Stimulated activated naive B cell treated with anti-CD40 and anti-IgM and Interleukin-4, amounts not matched to agents 10 μg/mL and 1 μg/mL and 100 μg/mL, for 72 hours (primary cell): ENCODE data around the gene ADAT3.

Source experiments
- ATAC-seq, 2 donors: fragments of 150-1000 bp; cut with Tn5 transposase; replicated peaks; 2 replicates each; pipeline ENCODE4 v1.10.0; 2021; ENCODE audit warnings: moderate library complexity in 1 of 2
- DNase-seq: peaks from one replicate; pipeline ENCODE4 v3.0.0; 2021
- H3K27ac Mint-ChIP-seq: one replicate; pipeline ENCODE4 v1.8.0; 2022; ENCODE audit warnings: mild to moderate bottlenecking, mixed read lengths
- H3K27me3 Mint-ChIP-seq, 2 donors: one replicate each; pipeline ENCODE4 v1.8.0; 2022; ENCODE audit warnings: mixed read lengths in 2 of 2
- H3K36me3 Mint-ChIP-seq, 2 donors: one replicate each; pipeline ENCODE4 v1.8.0; 2022; ENCODE audit warnings: mixed read lengths in 2 of 2, mild to moderate bottlenecking in 1 of 2
- H3K4me1 Mint-ChIP-seq, 2 donors: one replicate each; pipeline ENCODE4 v1.8.0; 2022; ENCODE audit warnings: mixed read lengths in 2 of 2, mild to moderate bottlenecking in 1 of 2
- H3K4me3 Mint-ChIP-seq, 2 donors: one replicate each; pipeline ENCODE4 v1.8.0; 2022; ENCODE audit warnings: mild to moderate bottlenecking in 2 of 2, mixed read lengths in 2 of 2, moderate library complexity in 1 of 2
- H3K9me3 Mint-ChIP-seq, 2 donors: one replicate each; pipeline ENCODE4 v1.8.0; 2022; ENCODE audit warnings: mixed read lengths in 2 of 2, mild to moderate bottlenecking in 1 of 2

The ADAT3 gene

DNA sequence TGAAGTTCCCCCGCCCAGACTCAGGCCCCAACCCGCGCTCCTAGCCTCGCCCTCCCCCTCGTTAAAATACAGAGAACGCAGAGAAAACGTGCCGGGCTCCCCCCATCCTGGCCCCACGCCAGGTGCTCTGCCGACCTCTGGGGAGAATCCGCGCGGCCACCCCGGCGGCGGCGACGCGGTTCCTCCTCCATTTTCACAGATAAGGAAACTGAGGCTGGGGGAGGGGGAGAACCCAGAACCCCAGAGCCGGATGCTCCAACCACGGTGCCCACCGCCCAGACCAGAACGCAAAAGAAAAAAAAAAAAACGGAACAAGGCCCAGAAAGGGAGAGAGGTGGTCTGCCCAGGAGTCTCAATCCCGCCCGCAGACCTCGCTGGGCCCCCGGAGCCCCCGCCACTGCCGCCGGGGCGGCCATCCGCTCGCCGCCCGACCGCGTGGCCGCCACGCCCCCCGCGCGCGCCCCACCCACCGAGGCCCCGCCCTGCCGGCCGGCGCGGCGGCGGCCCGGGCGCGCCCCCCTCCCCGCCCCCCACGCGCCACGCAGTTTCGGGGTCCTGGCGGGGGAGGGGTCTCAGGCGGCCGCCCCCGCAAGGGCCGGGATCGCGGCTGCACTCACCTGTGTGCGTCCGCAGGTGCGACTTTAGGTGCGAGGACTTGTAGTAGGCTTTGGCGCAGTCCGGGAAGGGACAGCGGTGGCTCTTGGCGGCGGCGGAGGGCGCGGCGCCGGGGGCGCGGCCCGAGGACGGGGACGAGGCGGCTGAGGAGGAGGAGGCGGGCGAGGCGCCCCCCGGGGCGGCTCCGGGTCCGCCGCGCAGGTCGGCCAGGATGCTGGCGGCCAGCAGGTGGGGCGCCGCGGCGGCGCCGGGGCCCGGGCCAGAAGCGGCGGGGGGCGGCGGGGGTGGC, 42.5 kb upstream of the ADAT3 start:
- DNase-seq (no peak), ATAC-seq (peak; percentile 1 to 3)
- Mint-ChIP-seq H3K27ac (peak overlapping the region; percentile 98), H3K9me3 (no peaks in the 10 kb centered on the region), H3K36me3 (peaks cover 8 to 9% of the 10 kb centered on the region in 2 donors), H3K4me3 (peak overlapping the region; percentile 97 to 99), H3K4me1 (peaks cover 33 to 67% of the 10 kb centered on the region in 2 donors), H3K27me3 (no peaks in the 10 kb centered on the region)

DNA sequence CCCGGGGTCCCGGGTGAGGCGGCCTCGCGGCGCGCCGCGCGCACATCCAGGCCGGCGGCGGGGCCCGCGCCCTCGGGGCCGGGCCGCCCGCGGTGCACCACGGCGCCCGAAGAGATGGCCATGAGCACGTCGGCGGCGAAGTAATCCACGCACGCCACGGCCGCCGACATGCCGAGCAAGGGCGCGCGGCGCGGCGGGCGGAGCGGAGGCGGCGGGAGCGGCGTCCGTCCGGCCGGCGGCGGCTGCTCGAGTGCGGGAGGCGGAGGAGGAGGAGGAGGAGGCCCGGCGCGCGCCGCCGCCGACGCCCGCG, 41.9 kb upstream of the ADAT3 start, which contains the start of gene KLF16:
Gene KLF16, minus strand, starts transcription at position 252 of the 310 bp plus-strand sequence. Its CDS starts 82 bp downstream, at position 170.
- ATAC-seq, result peak; percentile 3 to 5
- Mint-ChIP-seq H3K4me3 (peak within 1 kb of the TSS; percentile 97 to 99), H3K36me3 (peaks cover 8 to 11% of the 10 kb centered on the region in 2 donors)

DNA sequence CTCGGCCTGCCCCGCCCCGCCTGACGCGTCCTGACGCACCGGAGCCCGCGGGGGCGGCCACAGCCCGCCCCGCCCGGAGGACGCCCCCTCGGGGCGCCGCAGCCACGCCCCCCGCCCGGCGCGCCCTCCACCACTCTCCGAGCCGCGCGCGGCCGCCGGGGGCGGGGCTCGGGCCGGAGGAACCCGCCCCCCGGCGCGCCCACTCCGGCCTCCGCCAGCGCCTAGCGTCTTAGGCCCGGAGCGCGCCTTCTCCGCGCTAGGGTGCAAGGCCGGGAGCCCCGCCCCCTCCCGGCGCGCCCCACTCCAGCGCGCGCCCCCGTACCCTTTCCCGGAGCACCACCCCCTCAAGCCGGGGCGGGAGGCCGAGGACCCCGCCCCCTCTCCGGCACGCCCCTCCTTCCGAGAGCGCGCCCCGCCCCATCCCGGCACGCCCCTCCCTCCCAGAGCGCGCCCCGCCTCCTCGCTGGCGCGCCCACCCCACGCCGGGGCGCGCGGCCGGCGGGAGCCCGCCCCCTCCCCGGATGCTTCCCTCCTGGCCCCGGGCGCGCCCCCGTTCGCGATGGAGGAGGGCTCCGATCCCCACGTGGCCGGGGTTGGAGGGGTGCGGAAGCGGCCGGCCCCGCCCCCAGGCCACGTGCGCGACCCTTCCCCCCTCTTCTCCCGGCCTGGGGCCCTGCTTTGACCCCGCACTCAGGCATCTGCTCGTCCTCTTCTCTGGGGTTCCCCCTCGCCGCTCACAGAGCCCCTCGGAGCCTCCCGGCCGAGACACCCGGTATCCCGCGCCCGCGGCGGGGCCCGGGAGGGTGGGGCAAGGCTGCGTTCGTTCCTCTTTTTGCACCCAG, 41.3 kb upstream of the ADAT3 start:
- Mint-ChIP-seq H3K36me3 (peaks cover 10 to 11% of the 10 kb centered on the region in 2 donors), H3K27me3 (no peaks in the 10 kb centered on the region), H3K4me1 (peaks cover 28 to 55% of the 10 kb centered on the region in 2 donors), H3K9me3 (no peaks in the 10 kb centered on the region), H3K4me3 (peak overlapping the region; percentile 84 to 93), H3K27ac (peak overlapping the region; percentile 97)
- ATAC-seq (peak; percentile 69 to 73), DNase-seq (peak; percentile 90)

More for the DNA sequence above, 41.9 kb upstream of the ADAT3 start, which contains the start of gene KLF16:
- Mint-ChIP-seq H3K9me3 (no peaks in the 10 kb centered on the region), H3K4me1 (peaks cover 33 to 61% of the 10 kb centered on the region in 2 donors), H3K27ac (peak within 1 kb of the TSS; percentile 98), H3K27me3 (no peaks in the 10 kb centered on the region)
- DNase-seq, result no peak

DNA sequence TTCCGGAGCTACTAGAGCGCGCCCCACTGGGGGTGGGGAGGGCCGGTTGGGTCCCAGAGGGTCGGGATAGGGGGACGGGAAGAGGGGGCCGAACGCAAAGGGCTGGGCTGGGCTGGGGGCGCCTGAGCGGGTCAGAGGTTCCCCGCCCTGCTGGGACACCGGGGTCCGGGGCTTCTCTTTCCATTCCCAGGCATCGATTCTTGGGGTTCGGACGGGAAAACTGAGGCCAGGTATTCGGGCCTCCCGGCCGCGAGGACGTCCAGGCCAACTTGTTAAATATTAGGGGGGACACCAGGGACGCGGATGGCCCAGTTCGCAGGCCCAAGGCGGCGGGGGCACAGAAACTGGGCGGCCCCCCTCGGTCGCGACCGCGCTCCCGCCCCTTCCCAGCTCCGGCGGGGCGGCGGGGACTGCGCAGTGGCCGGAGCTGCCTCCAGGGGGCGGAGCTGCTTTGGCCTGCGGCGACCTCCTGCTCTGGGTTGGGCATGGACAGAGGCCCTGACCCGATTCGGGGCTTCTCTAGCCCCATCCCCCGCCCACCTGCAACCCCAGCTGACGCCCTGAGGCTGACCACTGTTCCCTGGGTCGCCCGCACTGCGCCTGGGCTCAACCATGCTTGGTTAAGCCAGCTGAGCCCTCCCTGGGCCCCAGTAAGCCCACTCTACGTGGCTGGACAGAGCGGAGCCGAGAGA, 40.6 kb upstream of the ADAT3 start:
- peak overlapping the region; percentile 84 to 93 for H3K4me3 Mint-ChIP-seq
- H3K27ac Mint-ChIP-seq, result peak overlapping the region; percentile 97
- H3K4me1 Mint-ChIP-seq, result peaks cover 21 to 48% of the 10 kb centered on the region in 2 donors
- peaks cover 11% of the 10 kb centered on the region in 2 donors for H3K36me3 Mint-ChIP-seq
- peak; percentile 54 to 55 for ATAC-seq
- H3K27me3 Mint-ChIP-seq, result no peaks in the 10 kb centered on the region
- DNase-seq, result peak; percentile 75
- no peaks in the 10 kb centered on the region for H3K9me3 Mint-ChIP-seq

DNA sequence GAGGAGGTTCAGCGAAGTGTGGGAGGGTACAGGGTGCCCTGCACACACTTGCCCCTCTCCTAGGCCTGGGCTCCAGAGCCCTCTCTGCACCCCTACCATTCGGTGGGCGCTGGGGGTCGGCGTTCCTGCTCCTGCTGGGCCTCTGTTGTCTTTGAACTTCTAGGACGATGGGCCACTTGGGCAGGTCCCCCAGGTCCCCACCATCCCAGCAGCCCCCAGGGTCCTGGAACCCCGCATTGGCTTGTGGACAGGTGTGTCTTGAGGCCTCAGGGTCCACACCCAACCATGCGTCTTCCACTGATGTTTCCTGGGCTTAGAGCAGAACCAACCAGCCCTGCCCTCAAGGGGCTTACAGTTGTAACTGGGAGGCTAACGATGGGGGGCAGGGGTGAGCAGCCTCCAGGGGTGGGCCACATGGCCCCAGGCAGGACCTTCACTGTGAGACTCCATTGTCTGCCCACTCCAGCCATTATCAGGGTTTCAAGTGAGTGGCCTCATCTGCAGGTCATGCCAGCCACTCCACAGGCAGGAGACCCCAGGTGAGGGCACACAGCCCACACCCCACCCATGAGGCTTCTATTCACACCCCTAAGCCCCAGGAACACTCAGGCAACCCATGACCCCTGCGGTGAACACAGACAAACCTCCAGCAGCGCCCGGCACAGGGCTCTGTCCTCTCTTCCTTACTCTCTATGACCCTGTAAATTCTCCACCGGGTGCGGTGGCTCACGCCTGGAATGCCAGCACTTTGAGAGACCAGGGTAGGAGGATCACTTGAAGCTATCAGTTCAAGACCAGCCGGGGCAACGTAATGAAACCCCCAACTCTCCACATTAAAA, 39.8 kb upstream of the ADAT3 start:
- Mint-ChIP-seq H3K27ac (peak overlapping the region; percentile 97), H3K27me3 (no peaks in the 10 kb centered on the region), H3K4me1 (peaks cover 21 to 45% of the 10 kb centered on the region in 2 donors), H3K9me3 (no peaks in the 10 kb centered on the region), H3K4me3 (peak overlapping the region; percentile 84 to 93), H3K36me3 (peaks cover 13 to 14% of the 10 kb centered on the region in 2 donors)
- DNase-seq (no peak), ATAC-seq (no peak)

DNA sequence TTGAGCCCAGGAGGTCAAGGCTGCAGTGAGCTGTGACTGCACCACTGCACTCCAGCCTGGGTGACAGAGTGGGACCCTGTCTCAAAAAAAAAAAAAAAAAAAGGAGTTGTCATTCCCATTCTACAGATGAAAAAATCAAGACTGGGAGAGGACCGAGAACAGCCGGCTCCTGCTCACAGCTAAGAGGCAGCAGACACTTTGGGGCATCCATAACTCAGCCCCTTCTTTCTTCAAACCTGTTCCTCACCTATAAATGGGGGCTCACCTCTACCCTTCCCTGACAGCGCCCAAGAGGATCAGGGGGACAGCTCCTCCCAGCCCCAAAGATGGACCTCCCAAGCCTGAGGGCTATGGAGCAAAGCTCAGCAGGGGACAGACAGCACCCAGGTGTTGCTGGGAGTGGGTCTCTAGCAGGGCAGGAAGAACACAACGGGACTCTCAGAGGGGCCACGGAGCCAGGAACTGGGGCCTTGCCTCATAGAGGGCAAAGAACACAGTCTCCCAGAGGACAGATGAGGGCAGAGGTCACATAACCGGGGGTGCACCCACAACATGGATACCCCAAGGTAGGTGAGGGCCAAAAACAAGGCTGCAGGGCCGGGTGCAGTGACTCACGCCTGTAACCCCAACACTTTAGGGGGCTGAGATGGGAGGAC, 38.4 kb upstream of the ADAT3 start:
- H3K36me3 Mint-ChIP-seq, result peaks cover 12 to 15% of the 10 kb centered on the region in 2 donors

DNA sequence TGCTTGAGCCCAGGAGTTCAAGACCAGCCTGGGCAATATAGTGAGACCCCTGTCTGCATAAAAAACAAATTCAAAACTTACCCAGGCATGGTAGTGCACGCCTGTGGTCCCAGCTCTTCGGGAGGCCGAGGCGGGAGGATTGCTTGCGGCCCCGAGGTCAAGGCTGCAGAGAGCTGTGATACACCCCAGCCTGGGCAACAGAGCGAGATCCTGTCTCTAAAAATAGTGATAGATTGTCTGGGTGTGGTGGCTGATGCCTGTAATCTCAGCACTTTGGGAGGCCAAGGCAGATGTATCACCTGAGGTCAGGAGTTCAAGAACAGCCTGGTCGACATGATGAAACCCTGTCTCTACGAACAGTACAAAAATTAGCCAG, 37.9 kb upstream of the ADAT3 start:
- Mint-ChIP-seq H3K27ac (no peak overlapping the region), H3K4me3 (no peak overlapping the region), H3K27me3 (no peaks in the 10 kb centered on the region), H3K36me3 (peaks cover 11 to 13% of the 10 kb centered on the region in 2 donors), H3K9me3 (no peaks in the 10 kb centered on the region), H3K4me1 (peaks cover 12 to 31% of the 10 kb centered on the region in 2 donors)
- no peak for ATAC-seq
- no peak for DNase-seq

More for the DNA sequence above, 38.4 kb upstream of the ADAT3 start:
- ATAC-seq, result no peak
- DNase-seq, result no peak
- Mint-ChIP-seq H3K9me3 (no peaks in the 10 kb centered on the region), H3K4me1 (peaks cover 14 to 35% of the 10 kb centered on the region in 2 donors), H3K27me3 (no peaks in the 10 kb centered on the region), H3K4me3 (no peak overlapping the region), H3K27ac (peak overlapping the region; percentile 88)

DNA sequence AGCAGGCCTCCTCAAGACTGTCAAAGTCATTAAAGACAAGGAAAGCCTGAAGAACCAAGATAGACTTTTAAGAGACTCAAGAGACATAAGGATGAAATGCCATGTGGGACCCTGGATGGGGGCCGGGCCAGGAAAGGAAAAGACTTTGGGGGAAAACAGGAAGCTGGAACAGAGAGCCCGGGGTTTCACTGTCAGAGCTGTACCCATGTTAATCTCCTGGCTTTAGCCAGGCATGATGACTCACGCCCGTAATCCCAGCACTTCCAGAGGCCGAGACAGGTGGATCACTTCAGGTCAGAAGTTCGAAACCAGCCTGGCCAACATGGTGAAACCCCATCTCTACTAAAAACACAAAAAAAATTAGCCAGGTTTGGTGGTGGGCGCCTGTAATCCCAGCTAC, 36.2 kb upstream of the ADAT3 start:
- H3K4me3 Mint-ChIP-seq, result no peak overlapping the region
- DNase-seq (no peak), ATAC-seq (no peak)
- no peak overlapping the region for H3K27ac Mint-ChIP-seq
- peaks cover 18 to 21% of the 10 kb centered on the region in 2 donors for H3K36me3 Mint-ChIP-seq
- H3K9me3 Mint-ChIP-seq, result no peaks in the 10 kb centered on the region
- H3K4me1 Mint-ChIP-seq, result peaks cover 15 to 44% of the 10 kb centered on the region in 2 donors
- no peaks in the 10 kb centered on the region for H3K27me3 Mint-ChIP-seq

DNA sequence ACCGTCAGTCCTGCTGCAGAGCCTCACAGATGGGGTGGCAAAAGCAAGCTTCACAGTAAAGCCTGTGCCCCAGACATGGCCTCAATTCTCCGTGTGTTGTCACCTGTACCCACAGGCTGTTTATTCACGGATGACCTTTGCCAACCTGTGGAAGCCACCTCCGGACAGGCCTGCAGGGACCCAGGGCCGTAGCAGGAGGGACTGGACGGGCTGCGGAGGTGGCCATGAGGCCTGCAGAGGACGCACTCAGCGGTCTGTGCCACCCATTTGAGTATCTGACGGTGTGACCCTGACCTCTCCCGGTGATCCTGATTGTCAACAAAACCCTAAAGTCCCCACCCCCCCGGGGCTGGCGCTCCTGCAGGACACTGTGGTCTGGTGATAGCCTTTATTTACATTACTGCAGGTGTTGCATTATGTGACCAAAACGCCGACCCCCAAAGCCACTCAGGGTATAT, 34.0 kb upstream of the ADAT3 start:
- peaks cover 24 to 27% of the 10 kb centered on the region in 2 donors for H3K36me3 Mint-ChIP-seq
- DNase-seq (no peak), ATAC-seq (no peak)
- no peaks in the 10 kb centered on the region for H3K27me3 Mint-ChIP-seq
- H3K4me3 Mint-ChIP-seq, result no peak overlapping the region
- H3K4me1 Mint-ChIP-seq, result peaks cover 18 to 48% of the 10 kb centered on the region in 2 donors
- no peaks in the 10 kb centered on the region for H3K9me3 Mint-ChIP-seq
- H3K27ac Mint-ChIP-seq, result no peak overlapping the region

DNA sequence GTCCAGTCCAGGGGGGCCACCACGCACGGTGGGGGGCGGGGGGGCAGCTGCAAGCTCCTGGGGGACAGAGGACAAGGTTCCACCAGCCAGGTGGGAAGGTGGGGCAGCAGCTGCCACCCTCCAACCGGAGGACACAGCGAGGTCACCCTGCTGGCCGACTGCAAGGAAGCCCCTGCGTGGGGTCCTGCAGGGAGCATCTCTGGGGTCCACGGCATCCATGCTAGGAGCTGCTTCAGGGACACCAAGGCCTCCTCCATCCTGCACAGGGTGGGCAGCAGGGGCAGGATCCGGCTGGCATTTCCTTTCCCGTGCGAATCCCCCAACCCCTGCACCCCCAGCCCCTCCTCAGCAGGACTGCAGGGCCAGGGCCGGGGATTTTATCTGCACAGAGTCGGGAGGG, 33.6 kb upstream of the ADAT3 start:
- DNase-seq (no peak), ATAC-seq (no peak)
- H3K4me3 Mint-ChIP-seq, result no peak overlapping the region
- no peaks in the 10 kb centered on the region for H3K9me3 Mint-ChIP-seq
- H3K27ac Mint-ChIP-seq, result no peak overlapping the region
- peaks cover 24 to 27% of the 10 kb centered on the region in 2 donors for H3K36me3 Mint-ChIP-seq
- H3K27me3 Mint-ChIP-seq, result no peaks in the 10 kb centered on the region
- peaks cover 18 to 53% of the 10 kb centered on the region in 2 donors for H3K4me1 Mint-ChIP-seq

DNA sequence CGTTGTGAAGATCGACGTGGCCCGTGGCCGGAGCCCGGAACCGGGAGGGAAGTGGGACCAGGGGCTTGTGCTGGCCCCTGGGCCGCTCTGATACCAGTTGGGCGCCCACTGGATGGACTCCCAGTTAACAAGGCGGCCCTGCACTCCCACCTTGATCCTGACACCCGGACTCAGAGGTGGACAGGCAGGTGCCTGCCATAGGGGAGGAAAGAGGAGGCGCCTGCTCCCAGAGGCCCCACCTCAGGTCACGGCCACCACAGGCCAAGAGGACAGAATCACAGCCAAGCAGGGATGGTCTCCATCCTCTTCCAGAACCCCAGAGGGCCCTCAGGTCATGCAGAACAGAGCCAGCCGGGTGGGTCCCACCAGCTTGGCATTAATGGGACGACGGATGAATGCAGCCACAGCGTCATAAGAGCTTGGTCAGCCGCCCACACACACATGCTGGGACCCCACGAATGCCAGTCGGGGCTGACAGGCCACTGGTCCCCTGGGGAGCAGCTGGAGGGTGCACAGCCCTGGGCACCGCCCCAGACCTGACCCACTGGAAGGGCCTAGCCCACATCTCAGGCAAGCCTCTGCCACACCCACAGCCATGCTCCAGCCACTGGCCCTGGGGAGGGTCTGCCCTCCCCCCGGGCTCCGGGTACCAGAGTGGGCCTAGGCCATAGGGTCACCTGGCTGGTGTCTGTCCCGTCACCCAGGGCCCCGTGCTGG, 32.2 kb upstream of the ADAT3 start:
- H3K36me3 Mint-ChIP-seq, result peaks cover 23 to 26% of the 10 kb centered on the region in 2 donors

More for the DNA sequence above, 32.2 kb upstream of the ADAT3 start:
- Mint-ChIP-seq H3K27me3 (no peaks in the 10 kb centered on the region), H3K4me1 (peaks cover 14 to 44% of the 10 kb centered on the region in 2 donors), H3K4me3 (peak overlapping the region; percentile 29 to 37), H3K27ac (peak overlapping the region; percentile 47), H3K9me3 (no peaks in the 10 kb centered on the region)
- DNase-seq (no peak), ATAC-seq (no peak)
